ENCODE data around the gene CEMIP.

GRCh38 chr15:80904998-80905397, 125.8 kb downstream of the CEMIP start:
- TF ChIP-seq, protein P1, sequence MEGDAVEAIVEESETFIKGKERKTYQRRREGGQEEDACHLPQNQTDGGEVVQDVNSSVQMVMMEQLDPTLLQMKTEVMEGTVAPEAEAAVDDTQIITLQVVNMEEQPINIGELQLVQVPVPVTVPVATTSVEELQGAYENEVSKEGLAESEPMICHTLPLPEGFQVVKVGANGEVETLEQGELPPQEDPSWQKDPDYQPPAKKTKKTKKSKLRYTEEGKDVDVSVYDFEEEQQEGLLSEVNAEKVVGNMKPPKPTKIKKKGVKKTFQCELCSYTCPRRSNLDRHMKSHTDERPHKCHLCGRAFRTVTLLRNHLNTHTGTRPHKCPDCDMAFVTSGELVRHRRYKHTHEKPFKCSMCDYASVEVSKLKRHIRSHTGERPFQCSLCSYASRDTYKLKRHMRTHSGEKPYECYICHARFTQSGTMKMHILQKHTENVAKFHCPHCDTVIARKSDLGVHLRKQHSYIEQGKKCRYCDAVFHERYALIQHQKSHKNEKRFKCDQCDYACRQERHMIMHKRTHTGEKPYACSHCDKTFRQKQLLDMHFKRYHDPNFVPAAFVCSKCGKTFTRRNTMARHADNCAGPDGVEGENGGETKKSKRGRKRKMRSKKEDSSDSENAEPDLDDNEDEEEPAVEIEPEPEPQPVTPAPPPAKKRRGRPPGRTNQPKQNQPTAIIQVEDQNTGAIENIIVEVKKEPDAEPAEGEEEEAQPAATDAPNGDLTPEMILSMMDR (IDR thresholded peaks at IDR 0.05) = no peak
- no peak for TF ChIP-seq POLR2A (IDR thresholded peaks at IDR 0.05)
